Right atrium auricular region (tissue), 2 donors: ENCODE data around the gene HES5. TPM values are rescaled to one million over a fixed set of nuclear protein-coding genes. Genes with fewer than 3 reads are reported as not detected.

ENCODE experiments used
- DNase-seq: peaks from one replicate; pipeline ENCODE4 v3.0.0-alpha.2; 2019; ENCODE audit warnings: low spot score
- H3K27ac ChIP-seq, 2 donors: fragments of 200-600 bp; sonication (generic); 1 replicate in 1 of 2; 2 replicates in 1 of 2; pipeline ENCODE4 v1.5.1; 2016 to 2019
- H3K27me3 ChIP-seq, 2 donors: fragments of 200-600 bp; sonication (generic); one replicate each; pipeline versions ENCODE4 v1.5.1 to v1.6.0; 2017 to 2019
- H3K36me3 ChIP-seq: fragments of 200-600 bp; sonication (generic); one replicate; pipeline ENCODE4 v1.5.1; 2016
- H3K4me1 ChIP-seq, 2 donors: fragments of 200-600 bp; sonication (generic); one replicate each; pipeline versions ENCODE4 v1.5.1 to v1.6.0; 2017 to 2019
- H3K4me3 ChIP-seq, 2 donors: fragments of 200-600 bp; sonication (generic); 1 replicate in 1 of 2; 2 replicates in 1 of 2; pipeline ENCODE4 v1.5.1; 2017 to 2019; ENCODE audit warnings: mild to moderate bottlenecking in 1 of 2, moderate library complexity in 1 of 2
- H3K9me3 ChIP-seq, 2 donors: fragments of 200-600 bp; sonication (generic); one replicate each; pipeline ENCODE4 v1.5.1; 2019
- total RNA-seq, 2 donors: library from RNA; depleted of rRNA; stranded (reverse); fragments of >200 nt; gene quantifications; one replicate each; pipeline ENCODE4 v1.1.0, GENCODE V29; 2016
- TF ChIP-seq, protein P1 (sequence below), 2 donors: fragments of 200-600 bp; sonication (generic); IDR thresholded peaks; one replicate each; pipeline ENCODE4 v1.5.1; 2019; ENCODE audit warnings: antibody characterized with exemption in 2 of 2

HES5 gene
- total RNA-seq, 2 donors from 2014 or later, result not detected

DNA sequence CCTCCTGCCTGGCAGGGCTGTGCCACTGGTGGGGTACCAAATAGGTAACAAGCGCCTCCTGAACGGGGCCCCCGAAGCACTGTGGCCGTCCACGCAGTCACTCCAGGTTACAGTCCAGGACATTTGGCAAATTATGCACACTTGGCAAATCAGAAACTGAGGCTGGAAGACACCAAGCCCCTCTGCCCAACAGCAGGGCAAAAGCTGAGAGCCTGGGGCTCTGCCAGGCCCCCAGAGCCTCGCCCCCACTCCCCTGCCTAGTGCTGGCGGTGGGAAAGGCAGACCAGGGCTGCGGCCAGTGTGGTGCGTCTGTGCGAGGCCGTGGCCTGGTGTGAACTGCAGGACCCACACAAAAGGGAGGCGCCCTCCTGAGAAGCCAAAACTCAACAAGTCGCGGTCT lies 13.1 kb downstream of the HES5 start:
- Histone ChIP-seq H3K27ac (no peak overlapping the region), H3K4me1 (no peaks in the 10 kb centered on the region), H3K27me3 (no peaks in the 10 kb centered on the region), H3K36me3 (peaks cover 99% of the 10 kb centered on the region), H3K4me3 (no peak overlapping the region), H3K9me3 (no peaks in the 10 kb centered on the region)
- DNase-seq, result no peak
- TF ChIP-seq, protein P1, sequence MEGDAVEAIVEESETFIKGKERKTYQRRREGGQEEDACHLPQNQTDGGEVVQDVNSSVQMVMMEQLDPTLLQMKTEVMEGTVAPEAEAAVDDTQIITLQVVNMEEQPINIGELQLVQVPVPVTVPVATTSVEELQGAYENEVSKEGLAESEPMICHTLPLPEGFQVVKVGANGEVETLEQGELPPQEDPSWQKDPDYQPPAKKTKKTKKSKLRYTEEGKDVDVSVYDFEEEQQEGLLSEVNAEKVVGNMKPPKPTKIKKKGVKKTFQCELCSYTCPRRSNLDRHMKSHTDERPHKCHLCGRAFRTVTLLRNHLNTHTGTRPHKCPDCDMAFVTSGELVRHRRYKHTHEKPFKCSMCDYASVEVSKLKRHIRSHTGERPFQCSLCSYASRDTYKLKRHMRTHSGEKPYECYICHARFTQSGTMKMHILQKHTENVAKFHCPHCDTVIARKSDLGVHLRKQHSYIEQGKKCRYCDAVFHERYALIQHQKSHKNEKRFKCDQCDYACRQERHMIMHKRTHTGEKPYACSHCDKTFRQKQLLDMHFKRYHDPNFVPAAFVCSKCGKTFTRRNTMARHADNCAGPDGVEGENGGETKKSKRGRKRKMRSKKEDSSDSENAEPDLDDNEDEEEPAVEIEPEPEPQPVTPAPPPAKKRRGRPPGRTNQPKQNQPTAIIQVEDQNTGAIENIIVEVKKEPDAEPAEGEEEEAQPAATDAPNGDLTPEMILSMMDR (IDR thresholded peaks at IDR 0.05), result no peak

DNA sequence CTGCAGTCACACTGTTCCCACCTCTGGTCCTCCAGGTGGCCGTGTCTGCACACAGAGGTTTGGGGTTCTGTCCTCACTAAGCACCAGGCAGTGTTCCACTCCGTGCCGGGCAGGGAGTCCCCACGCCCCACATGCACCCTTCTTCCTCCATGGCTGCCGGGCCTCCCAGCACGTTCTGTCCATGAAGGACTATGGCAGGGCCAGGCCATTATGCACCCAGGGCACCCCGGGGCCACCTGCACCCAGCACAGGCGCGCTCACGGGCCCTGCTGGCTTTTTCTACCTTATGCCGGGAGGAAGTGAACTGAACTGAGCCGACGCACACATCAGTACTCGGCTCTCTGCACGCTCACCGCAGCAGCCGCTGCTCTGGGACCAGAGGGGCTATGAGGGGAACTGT lies 13.9 kb downstream of the HES5 start:
- Histone ChIP-seq H3K27ac (no peak overlapping the region), H3K4me3 (no peak overlapping the region), H3K36me3 (peaks cover 100% of the 10 kb centered on the region), H3K9me3 (no peaks in the 10 kb centered on the region), H3K4me1 (no peaks in the 10 kb centered on the region), H3K27me3 (no peaks in the 10 kb centered on the region)
- TF ChIP-seq, protein P1 (IDR thresholded peaks at IDR 0.05), result no peak
- no peak for DNase-seq

DNA sequence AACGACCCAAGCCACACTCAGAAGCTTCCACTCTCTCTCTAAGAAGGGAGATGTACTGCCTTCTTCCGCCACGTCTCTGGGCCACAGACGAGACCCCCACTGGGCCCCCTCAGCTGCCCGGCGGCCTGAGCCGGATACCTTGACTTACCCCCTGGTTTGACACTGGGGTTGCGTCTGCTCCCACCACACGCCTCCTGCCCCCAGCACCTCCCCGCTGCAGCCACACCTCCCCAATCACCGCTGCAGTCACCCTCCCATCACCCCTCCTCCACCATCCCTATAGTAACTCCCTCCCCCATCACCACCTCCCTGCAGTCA lies 14.3 kb downstream of the HES5 start:
- peaks cover 100% of the 10 kb centered on the region for H3K36me3 ChIP-seq

DNA sequence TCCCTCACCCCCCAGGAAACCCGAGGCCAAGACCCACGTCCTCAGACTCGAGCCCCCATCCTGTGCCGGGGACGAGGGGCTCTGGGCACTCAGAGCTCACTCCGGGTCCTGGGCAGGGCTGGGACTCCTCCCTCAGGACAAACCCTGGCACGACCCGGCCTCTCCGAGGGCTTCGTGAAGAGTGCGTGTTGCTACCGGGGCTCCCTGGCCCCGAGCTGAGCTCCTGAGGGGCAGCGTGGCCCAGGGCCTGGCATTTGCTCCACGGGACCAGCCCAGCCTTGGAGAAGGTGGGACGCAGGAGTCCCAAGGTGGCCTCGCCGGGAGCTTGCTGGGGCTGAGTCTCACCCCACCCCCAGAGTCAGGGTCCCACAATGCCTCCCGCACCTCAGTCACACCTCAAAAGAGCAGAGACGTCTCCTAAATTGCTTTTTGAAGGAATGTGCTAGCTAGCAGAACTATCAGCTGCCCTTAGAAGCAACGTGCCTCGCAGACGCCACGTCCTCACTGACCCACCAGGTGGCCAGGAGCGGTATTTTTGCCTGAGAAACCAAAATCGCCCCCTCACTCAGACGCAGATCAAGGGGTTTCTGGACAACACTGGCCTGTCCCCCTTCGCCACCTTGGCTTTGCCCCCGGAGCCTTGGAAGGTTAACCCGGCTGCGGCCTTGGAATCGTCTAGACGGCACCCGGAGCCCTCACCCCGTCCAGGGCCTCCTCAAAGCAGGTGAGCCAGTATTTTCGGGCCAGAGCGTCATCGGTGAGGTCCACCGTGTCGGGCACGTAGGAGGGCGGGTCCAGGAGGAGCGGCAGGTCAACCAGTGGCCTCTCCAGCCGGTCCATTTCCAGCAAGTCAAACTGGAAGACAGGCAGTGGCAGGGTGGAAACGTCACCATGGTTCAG lies 14.9 kb downstream of the HES5 start:
- no peak overlapping the region for H3K27ac ChIP-seq
- no peaks in the 10 kb centered on the region for H3K4me1 ChIP-seq
- H3K9me3 ChIP-seq, result no peaks in the 10 kb centered on the region
- H3K4me3 ChIP-seq, result no peak overlapping the region
- peaks cover 100% of the 10 kb centered on the region for H3K36me3 ChIP-seq
- TF ChIP-seq, protein P1 (IDR thresholded peaks at IDR 0.05), result no peak
- H3K27me3 ChIP-seq, result no peaks in the 10 kb centered on the region
- DNase-seq, result no peak

More for the DNA sequence above, 14.3 kb downstream of the HES5 start:
- H3K27ac ChIP-seq, result no peak overlapping the region
- H3K4me1 ChIP-seq, result no peaks in the 10 kb centered on the region
- H3K27me3 ChIP-seq, result no peaks in the 10 kb centered on the region
- no peak for DNase-seq
- H3K9me3 ChIP-seq, result no peaks in the 10 kb centered on the region
- TF ChIP-seq, protein P1 (IDR thresholded peaks at IDR 0.05), result no peak
- no peak overlapping the region for H3K4me3 ChIP-seq

DNA sequence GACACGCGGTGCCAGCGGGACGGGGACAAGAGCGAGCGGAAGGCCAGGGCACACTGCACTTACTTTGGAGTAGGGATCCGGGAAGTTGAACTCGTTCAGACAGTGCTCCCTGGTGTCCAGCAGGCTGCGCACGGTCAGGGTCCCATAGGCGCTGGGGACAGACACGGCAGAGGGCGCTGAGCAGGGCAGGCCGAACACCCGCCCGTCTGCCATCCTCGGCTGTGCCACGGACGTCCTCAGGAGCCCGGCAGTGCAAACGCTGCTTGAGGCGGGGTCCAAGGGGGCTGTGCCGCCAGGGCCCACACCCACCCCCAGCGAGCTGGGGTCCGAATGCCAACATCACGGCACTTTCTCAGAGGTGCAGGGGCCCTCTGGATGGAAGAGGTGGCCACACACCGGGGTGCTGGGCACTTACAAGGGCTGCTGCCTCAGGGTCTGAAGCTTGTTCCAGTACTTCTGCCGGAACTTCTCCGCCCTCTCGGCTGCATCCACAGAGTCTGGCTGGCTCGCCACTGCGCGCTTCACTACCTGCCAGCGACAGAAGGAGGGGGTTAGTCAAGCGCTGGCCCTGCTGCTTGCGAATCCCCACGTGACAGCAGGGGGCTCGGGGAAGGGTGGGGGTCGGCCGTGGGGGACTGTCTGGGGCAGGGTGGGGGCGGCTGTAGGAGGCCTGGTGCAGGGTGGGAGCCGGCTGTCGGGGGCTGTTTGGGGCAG lies 16.0 kb downstream of the HES5 start:
- DNase-seq, result no peak
- TF ChIP-seq, protein P1 (IDR thresholded peaks at IDR 0.05), result no peak
- H3K27ac ChIP-seq, result no peak overlapping the region
- H3K4me1 ChIP-seq, result no peaks in the 10 kb centered on the region
- H3K9me3 ChIP-seq, result no peaks in the 10 kb centered on the region
- H3K27me3 ChIP-seq, result no peaks in the 10 kb centered on the region
- H3K4me3 ChIP-seq, result no peak overlapping the region
- peaks cover 100% of the 10 kb centered on the region for H3K36me3 ChIP-seq
